Measurements from ENCODE around the gene SPATA24. TPM values are rescaled to one million over a fixed set of nuclear protein-coding genes. Genes with fewer than 3 reads are reported as not detected.

Gene SPATA24
- total and polyA plus RNA-seq, 2 of the 8 experiments (the other 6 are each of a cell fraction or from before 2014, with no cell fraction given) = 5.8 to 9.4 TPM

DNA sequence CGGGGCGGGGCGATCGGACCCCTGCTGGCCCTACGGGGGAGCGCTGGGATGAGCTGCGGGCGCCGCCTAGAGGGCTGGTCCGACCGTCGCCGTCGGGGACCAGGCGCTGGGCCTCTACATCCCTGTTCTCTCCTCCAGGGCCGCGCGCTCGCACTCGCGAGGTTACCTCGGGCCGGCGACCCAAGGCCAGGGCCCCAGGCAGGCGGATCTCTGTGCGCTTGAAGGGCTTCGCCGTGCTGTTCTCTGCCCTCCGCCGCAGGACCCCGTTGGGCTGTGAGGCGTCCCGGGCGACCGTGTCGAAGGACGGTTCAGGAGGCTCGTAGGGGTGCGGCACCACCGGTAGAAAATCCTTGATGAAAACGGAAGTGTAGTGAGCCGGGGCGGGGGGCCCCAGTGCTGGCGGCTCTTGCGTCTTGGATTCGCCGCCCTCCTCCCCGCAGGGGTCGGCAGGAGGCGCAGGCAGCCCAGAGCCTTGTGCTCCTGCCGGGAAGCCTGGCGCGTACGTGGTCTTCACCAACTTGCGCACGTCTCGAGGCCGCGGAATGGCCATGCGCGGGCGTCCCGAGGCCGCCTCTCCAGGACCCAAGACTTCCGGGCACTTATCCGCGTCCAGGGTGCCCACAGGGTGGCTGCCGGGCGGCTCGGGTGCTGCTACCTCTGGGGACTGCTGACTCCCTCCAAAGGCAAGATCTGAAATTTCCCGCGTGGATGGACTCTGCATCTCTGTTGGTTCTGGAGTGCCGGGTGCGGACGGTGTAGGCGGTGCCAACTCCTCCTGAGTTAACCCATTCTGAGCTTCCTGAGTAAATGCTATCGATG lies 11.0 kb downstream of the SPATA24 start (continued):
- TF ChIP-seq, protein P1, sequence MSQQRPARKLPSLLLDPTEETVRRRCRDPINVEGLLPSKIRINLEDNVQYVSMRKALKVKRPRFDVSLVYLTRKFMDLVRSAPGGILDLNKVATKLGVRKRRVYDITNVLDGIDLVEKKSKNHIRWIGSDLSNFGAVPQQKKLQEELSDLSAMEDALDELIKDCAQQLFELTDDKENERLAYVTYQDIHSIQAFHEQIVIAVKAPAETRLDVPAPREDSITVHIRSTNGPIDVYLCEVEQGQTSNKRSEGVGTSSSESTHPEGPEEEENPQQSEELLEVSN (IDR thresholded peaks at IDR 0.05) = peak; percentile 75
- TF ChIP-seq CHD2 (IDR thresholded peaks at IDR 0.05; ENCODE audit: low read length) = peak; percentile 68
- no peak for TF ChIP-seq SP1 (IDR thresholded peaks at IDR 0.05; ENCODE audit: low read depth, low read length)
- peak in 1 of 2 experiments; percentile 52; a peak in 2 of 3 replicates for TF ChIP-seq POLR2A (IDR thresholded peaks at IDR 0.05; ENCODE audit: control extremely low read depth in 1 of 2, low read depth in 2 of 2, low read length in 2 of 2)
- TF ChIP-seq, protein P2, sequence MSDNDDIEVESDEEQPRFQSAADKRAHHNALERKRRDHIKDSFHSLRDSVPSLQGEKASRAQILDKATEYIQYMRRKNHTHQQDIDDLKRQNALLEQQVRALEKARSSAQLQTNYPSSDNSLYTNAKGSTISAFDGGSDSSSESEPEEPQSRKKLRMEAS (IDR thresholded peaks at IDR 0.05) = peak; percentile 73
- TF ChIP-seq NANOG (IDR thresholded peaks at IDR 0.05; ENCODE audit: insufficient read depth, low read depth, low read length, poor library complexity, severe bottlenecking) = no peak
- 0 out of 2 replicates have a peak, but pooled peaks have one; percentile 63 for TF ChIP-seq RBBP5 (IDR thresholded peaks at IDR 0.05; ENCODE audit: borderline replicate concordance, low read depth, low read length)
- TF ChIP-seq JUND (IDR thresholded peaks at IDR 0.05; ENCODE audit: low read length) = no peak
- TF ChIP-seq, protein P3, sequence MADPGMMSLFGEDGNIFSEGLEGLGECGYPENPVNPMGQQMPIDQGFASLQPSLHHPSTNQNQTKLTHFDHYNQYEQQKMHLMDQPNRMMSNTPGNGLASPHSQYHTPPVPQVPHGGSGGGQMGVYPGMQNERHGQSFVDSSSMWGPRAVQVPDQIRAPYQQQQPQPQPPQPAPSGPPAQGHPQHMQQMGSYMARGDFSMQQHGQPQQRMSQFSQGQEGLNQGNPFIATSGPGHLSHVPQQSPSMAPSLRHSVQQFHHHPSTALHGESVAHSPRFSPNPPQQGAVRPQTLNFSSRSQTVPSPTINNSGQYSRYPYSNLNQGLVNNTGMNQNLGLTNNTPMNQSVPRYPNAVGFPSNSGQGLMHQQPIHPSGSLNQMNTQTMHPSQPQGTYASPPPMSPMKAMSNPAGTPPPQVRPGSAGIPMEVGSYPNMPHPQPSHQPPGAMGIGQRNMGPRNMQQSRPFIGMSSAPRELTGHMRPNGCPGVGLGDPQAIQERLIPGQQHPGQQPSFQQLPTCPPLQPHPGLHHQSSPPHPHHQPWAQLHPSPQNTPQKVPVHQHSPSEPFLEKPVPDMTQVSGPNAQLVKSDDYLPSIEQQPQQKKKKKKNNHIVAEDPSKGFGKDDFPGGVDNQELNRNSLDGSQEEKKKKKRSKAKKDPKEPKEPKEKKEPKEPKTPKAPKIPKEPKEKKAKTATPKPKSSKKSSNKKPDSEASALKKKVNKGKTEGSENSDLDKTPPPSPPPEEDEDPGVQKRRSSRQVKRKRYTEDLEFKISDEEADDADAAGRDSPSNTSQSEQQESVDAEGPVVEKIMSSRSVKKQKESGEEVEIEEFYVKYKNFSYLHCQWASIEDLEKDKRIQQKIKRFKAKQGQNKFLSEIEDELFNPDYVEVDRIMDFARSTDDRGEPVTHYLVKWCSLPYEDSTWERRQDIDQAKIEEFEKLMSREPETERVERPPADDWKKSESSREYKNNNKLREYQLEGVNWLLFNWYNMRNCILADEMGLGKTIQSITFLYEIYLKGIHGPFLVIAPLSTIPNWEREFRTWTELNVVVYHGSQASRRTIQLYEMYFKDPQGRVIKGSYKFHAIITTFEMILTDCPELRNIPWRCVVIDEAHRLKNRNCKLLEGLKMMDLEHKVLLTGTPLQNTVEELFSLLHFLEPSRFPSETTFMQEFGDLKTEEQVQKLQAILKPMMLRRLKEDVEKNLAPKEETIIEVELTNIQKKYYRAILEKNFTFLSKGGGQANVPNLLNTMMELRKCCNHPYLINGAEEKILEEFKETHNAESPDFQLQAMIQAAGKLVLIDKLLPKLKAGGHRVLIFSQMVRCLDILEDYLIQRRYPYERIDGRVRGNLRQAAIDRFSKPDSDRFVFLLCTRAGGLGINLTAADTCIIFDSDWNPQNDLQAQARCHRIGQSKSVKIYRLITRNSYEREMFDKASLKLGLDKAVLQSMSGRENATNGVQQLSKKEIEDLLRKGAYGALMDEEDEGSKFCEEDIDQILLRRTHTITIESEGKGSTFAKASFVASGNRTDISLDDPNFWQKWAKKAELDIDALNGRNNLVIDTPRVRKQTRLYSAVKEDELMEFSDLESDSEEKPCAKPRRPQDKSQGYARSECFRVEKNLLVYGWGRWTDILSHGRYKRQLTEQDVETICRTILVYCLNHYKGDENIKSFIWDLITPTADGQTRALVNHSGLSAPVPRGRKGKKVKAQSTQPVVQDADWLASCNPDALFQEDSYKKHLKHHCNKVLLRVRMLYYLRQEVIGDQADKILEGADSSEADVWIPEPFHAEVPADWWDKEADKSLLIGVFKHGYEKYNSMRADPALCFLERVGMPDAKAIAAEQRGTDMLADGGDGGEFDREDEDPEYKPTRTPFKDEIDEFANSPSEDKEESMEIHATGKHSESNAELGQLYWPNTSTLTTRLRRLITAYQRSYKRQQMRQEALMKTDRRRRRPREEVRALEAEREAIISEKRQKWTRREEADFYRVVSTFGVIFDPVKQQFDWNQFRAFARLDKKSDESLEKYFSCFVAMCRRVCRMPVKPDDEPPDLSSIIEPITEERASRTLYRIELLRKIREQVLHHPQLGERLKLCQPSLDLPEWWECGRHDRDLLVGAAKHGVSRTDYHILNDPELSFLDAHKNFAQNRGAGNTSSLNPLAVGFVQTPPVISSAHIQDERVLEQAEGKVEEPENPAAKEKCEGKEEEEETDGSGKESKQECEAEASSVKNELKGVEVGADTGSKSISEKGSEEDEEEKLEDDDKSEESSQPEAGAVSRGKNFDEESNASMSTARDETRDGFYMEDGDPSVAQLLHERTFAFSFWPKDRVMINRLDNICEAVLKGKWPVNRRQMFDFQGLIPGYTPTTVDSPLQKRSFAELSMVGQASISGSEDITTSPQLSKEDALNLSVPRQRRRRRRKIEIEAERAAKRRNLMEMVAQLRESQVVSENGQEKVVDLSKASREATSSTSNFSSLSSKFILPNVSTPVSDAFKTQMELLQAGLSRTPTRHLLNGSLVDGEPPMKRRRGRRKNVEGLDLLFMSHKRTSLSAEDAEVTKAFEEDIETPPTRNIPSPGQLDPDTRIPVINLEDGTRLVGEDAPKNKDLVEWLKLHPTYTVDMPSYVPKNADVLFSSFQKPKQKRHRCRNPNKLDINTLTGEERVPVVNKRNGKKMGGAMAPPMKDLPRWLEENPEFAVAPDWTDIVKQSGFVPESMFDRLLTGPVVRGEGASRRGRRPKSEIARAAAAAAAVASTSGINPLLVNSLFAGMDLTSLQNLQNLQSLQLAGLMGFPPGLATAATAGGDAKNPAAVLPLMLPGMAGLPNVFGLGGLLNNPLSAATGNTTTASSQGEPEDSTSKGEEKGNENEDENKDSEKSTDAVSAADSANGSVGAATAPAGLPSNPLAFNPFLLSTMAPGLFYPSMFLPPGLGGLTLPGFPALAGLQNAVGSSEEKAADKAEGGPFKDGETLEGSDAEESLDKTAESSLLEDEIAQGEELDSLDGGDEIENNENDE (IDR thresholded peaks at IDR 0.05; ENCODE audit: insufficient replicate concordance, low read length) = no peak

Measured in H1 (cell line).